ENCODE data around the gene OR6C4.

- no peak for TF ChIP-seq CTCF (IDR thresholded peaks at IDR 0.05)
- TF ChIP-seq POLR2A (IDR thresholded peaks at IDR 0.05): no peak
These were observed 36.4 kb downstream of the OR6C4 start for GRCh38 chr12:55585817-55586216.

Measured in Peyer's patch (tissue), 4 donors.